H1 (cell line): ENCODE data around the gene SORBS1. TPM values are rescaled to one million over a fixed set of nuclear protein-coding genes. Genes with fewer than 3 reads are reported as not detected.

Source experiments
- CTCF ChIA-PET: fragments of 300-600 bp; sonication (Branson Sonifier 250); formaldehyde crosslinking; loops from one replicate; lab custom pipeline; 2021; ENCODE audit not compliant: partially characterized antibody; lab: Charles Lee
- POLR2A ChIA-PET: fragments of 300-600 bp; sonication (Branson Sonifier 250); formaldehyde crosslinking; loops from one replicate; lab custom pipeline; 2021; ENCODE audit warnings: inconsistent platforms; ENCODE audit not compliant: partially characterized antibody; lab: Charles Lee
- DNase-seq, 2 experiments: peaks; one replicate each; pipeline versions ENCODE4 v3.0.0 to v3.0.0-alpha.2; 2010 to 2022; ENCODE audit warnings: low spot score in 2 of 2, low read depth in 1 of 2, mixed read lengths in 1 of 2
- FAIRE-seq: peaks from 2 replicates; lab custom pipeline; 2011; peaks lifted over from hg19 to GRCh38; lab: Jason Lieb, UNC
- H2AFZ ChIP-seq: 2 replicates; pipeline ENCODE4 v1.8.1; 2012; ENCODE audit warnings: low read length, inconsistent platforms
- H2AK5ac ChIP-seq: 2 replicates; pipeline ENCODE4 v1.6.1; 2013; ENCODE audit warnings: low read depth, low read length
- H2BK120ac ChIP-seq: replicated peaks from 2 replicates; pipeline ENCODE3; 2013; ENCODE audit warnings: low read depth, low read length, inconsistent platforms
- H2BK12ac ChIP-seq: 2 replicates; pipeline ENCODE4 v1.6.1; 2013; ENCODE audit warnings: low read depth, low read length
- H2BK15ac ChIP-seq: 2 replicates; pipeline ENCODE4 v1.6.1; 2013; ENCODE audit warnings: low read length
- H2BK20ac ChIP-seq: 2 replicates; pipeline ENCODE4 v1.6.1; 2013; ENCODE audit warnings: low read length
- H2BK5ac ChIP-seq: 2 replicates; pipeline ENCODE4 v1.6.1; 2013; ENCODE audit warnings: low read depth, low read length
- H3K14ac ChIP-seq: 2 replicates; pipeline ENCODE4 v1.6.1; 2013; ENCODE audit warnings: inconsistent platforms; ENCODE audit not compliant: insufficient read length
- H3K18ac ChIP-seq: 2 replicates; pipeline ENCODE4 v1.6.1; 2013; ENCODE audit warnings: low read length; ENCODE audit errors: extremely low read depth
- H3K23ac ChIP-seq: 2 replicates; pipeline ENCODE4 v1.6.1; 2013; ENCODE audit warnings: inconsistent platforms; ENCODE audit not compliant: insufficient read length
- H3K23me2 ChIP-seq: 2 replicates; pipeline ENCODE4 v1.6.1; 2013; ENCODE audit warnings: low read depth, low read length
- H3K27ac ChIP-seq: 2 replicates; pipeline ENCODE4 v1.6.1; 2011; ENCODE audit warnings: low read depth, low read length, inconsistent platforms
- H3K27me3 ChIP-seq, 4 experiments: replicated peaks in 1 of 4; 1 replicate in 1 of 4; 2 replicates in 3 of 4; pipeline versions ENCODE4 v1.6.1 to v1.8.1; 2011 to 2013; ENCODE audit warnings: low read length in 3 of 4, mild to moderate bottlenecking in 3 of 4, inconsistent platforms in 2 of 4, mixed read lengths in 2 of 4, moderate library complexity in 1 of 4; ENCODE audit not compliant: control insufficient read depth in 3 of 4, insufficient read depth in 3 of 4; ENCODE audit errors: extremely low read depth in 1 of 4
- H3K36me3 ChIP-seq, 4 experiments: 2 replicates each; pipeline versions ENCODE4 v1.6.1 to v1.8.1; 2011 to 2013; ENCODE audit warnings: mild to moderate bottlenecking in 4 of 4, low read length in 3 of 4, moderate library complexity in 2 of 4, control low read depth in 1 of 4, inconsistent platforms in 1 of 4; ENCODE audit not compliant: insufficient read depth in 4 of 4, control insufficient read depth in 2 of 4
- H3K4ac ChIP-seq: replicated peaks from 2 replicates; pipeline ENCODE3; 2013; ENCODE audit warnings: low read length, low read depth, mixed read lengths, inconsistent platforms; ENCODE audit not compliant: insufficient read length
- H3K4me1 ChIP-seq, 4 experiments: replicated peaks in 1 of 4; 1 replicate in 1 of 4; 2 replicates in 3 of 4; pipeline versions ENCODE4 v1.6.1 to v1.8.1; 2011 to 2013; ENCODE audit warnings: low read length in 3 of 4, inconsistent platforms in 2 of 4, mixed read lengths in 1 of 4; ENCODE audit not compliant: insufficient read depth in 4 of 4, control insufficient read depth in 3 of 4
- H3K4me2 ChIP-seq, 2 experiments: 2 replicates each; pipeline versions ENCODE4 v1.6.1 to v1.8.1; 2011 to 2013; ENCODE audit warnings: low read depth in 2 of 2, low read length in 2 of 2, control low read depth in 1 of 2, inconsistent platforms in 1 of 2, mild to moderate bottlenecking in 1 of 2; ENCODE audit not compliant: insufficient read depth in 1 of 2
- H3K4me3 ChIP-seq, 4 experiments: fragments of 200-600, 300-600 bp in 1 of 4; sonication (generic), shearing (Covaris generic), sonication (Bioruptor Twin) in 1 of 4; 2 replicates each; pipeline versions ENCODE4 v1.5.1 to v1.8.1; 2011 to 2016; ENCODE audit warnings: low read length in 4 of 4, low read depth in 3 of 4, control low read depth in 2 of 4, inconsistent platforms in 2 of 4, mild to moderate bottlenecking in 2 of 4, mixed read lengths in 1 of 4, moderate library complexity in 1 of 4; ENCODE audit not compliant: insufficient read depth in 2 of 4; ENCODE audit errors: extremely low read depth in 1 of 4
- H3K56ac ChIP-seq: replicated peaks from 2 replicates; pipeline ENCODE3; 2013; ENCODE audit warnings: low read depth, mild to moderate bottlenecking, mixed read lengths, low read length, inconsistent platforms; ENCODE audit not compliant: insufficient read length
- H3K79me1 ChIP-seq: 2 replicates; pipeline ENCODE4 v1.6.1; 2013; ENCODE audit warnings: low read depth, low read length, control low read depth
- H3K79me2 ChIP-seq, 2 experiments: 2 replicates each; pipeline versions ENCODE4 v1.6.1 to v1.8.1; 2012 to 2013; ENCODE audit warnings: low read length in 2 of 2, mild to moderate bottlenecking in 2 of 2, inconsistent platforms in 1 of 2; ENCODE audit not compliant: insufficient read depth in 2 of 2, control insufficient read depth in 1 of 2
- H3K9ac ChIP-seq, 4 experiments: replicated peaks in 1 of 4; 1 replicate in 1 of 4; 2 replicates in 3 of 4; pipeline versions ENCODE4 v1.6.1 to v1.8.1; 2011 to 2013; ENCODE audit warnings: low read depth in 3 of 4, low read length in 3 of 4, control low read depth in 2 of 4, mild to moderate bottlenecking in 2 of 4, moderate library complexity in 2 of 4, inconsistent platforms in 1 of 4; ENCODE audit errors: extremely low read depth in 1 of 4
- H3K9me3 ChIP-seq, 2 experiments: 2 replicates each; pipeline versions ENCODE4 v1.6.1 to v1.8.1; 2012 to 2013; ENCODE audit warnings: mild to moderate bottlenecking in 2 of 2, moderate library complexity in 2 of 2, control low read depth in 1 of 2, inconsistent platforms in 1 of 2, low read depth in 1 of 2, low read length in 1 of 2, mixed read lengths in 1 of 2; ENCODE audit not compliant: insufficient read depth in 2 of 2
- H4K20me1 ChIP-seq, 2 experiments: replicated peaks in 1 of 2; 2 replicates each; pipeline versions ENCODE3 to v1.8.1; 2011 to 2013; ENCODE audit warnings: inconsistent platforms in 2 of 2, low read length in 2 of 2, mild to moderate bottlenecking in 1 of 2; ENCODE audit not compliant: insufficient read depth in 2 of 2, control insufficient read depth in 1 of 2
- H4K5ac ChIP-seq: 2 replicates; pipeline ENCODE4 v1.6.1; 2013; ENCODE audit warnings: low read length, low read depth, mixed read lengths, inconsistent platforms; ENCODE audit not compliant: insufficient read length
- H4K8ac ChIP-seq: 2 replicates; pipeline ENCODE4 v1.8.0; 2013; ENCODE audit warnings: mild to moderate bottlenecking, moderate library complexity, low read length, inconsistent platforms; ENCODE audit not compliant: insufficient read depth; ENCODE audit errors: extremely low read depth
- H4K91ac ChIP-seq: replicated peaks from 2 replicates; pipeline ENCODE3; 2013; ENCODE audit warnings: low read length, mixed read lengths, inconsistent platforms; ENCODE audit not compliant: insufficient read length
- ASH2L ChIP-seq: fragments of 200-600, 300-600 bp; sonication (generic); IDR thresholded peaks from one replicate; pipeline ENCODE4 v1.7.1; 2017; ENCODE audit warnings: low read length
- CREB1 ChIP-seq: IDR thresholded peaks from 2 replicates; pipeline ENCODE4 v1.6.1; 2012; ENCODE audit warnings: inconsistent platforms
- E2F6 ChIP-seq: IDR thresholded peaks from 2 replicates; pipeline ENCODE4 v1.6.1; 2012; ENCODE audit warnings: inconsistent platforms
- FOSL1 ChIP-seq: IDR thresholded peaks from 2 replicates; pipeline ENCODE4 v1.6.1; 2011; ENCODE audit warnings: mild to moderate bottlenecking, low read depth, low read length, moderate library complexity; ENCODE audit not compliant: insufficient read depth
- HDAC6 ChIP-seq: IDR thresholded peaks from one replicate; pipeline ENCODE4 v1.7.1; 2012; ENCODE audit warnings: low read depth, mild to moderate bottlenecking, inconsistent platforms, low read length, moderate library complexity
- SIN3A ChIP-seq, 2 experiments: IDR thresholded peaks in 1 of 2; conservative IDR thresholded peaks in 1 of 2; 2 replicates each; pipeline ENCODE4 v1.6.1; 2011 to 2012; ENCODE audit warnings: low read length in 2 of 2, improper control_type of control experiment in 1 of 2, low read depth in 1 of 2, mild to moderate bottlenecking in 1 of 2
- SIX5 ChIP-seq: IDR thresholded peaks from 2 replicates; pipeline ENCODE4 v1.6.1; 2011; ENCODE audit warnings: mild to moderate bottlenecking, low read depth, low read length
- SP2 ChIP-seq: IDR thresholded peaks from 2 replicates; pipeline ENCODE4 v1.6.1; 2012; ENCODE audit warnings: mild to moderate bottlenecking, low read length, inconsistent platforms
- SP4 ChIP-seq: IDR thresholded peaks from 2 replicates; pipeline ENCODE4 v1.6.1; 2012; ENCODE audit warnings: low read length, inconsistent platforms
- TAF7 ChIP-seq: optimal IDR thresholded peaks from 2 replicates; pipeline ENCODE3; 2011; ENCODE audit warnings: low read depth, mild to moderate bottlenecking, inconsistent platforms, low read length, moderate library complexity, borderline replicate concordance
- ZNF274 ChIP-seq: IDR thresholded peaks from 2 replicates; pipeline ENCODE4 v1.7.0; 2012; ENCODE audit warnings: low read length, borderline replicate concordance; ENCODE audit errors: extremely low read depth
- WGBS, 2 experiments: shearing (Covaris generic) in 1 of 2; methylation state at CpG; one replicate each; pipeline versions ENCODE4 v1.1.6 to v1.1.7; 2013 to 2015; ENCODE audit warnings: low lambda C conversion rate in 2 of 2, mixed read lengths in 2 of 2, inconsistent platforms in 1 of 2, low coverage in 1 of 2, missing lambda C conversion rate in 1 of 2; ENCODE audit not compliant: insufficient replicate concordance in 2 of 2, insufficient coverage in 1 of 2, insufficient read length in 1 of 2; ENCODE audit errors: extremely low coverage in 1 of 2, missing lambda C conversion rate in 1 of 2; 5-methylcytosine and 5-hydroxymethylcytosine counted together
- polyA plus RNA-seq, 7 experiments: library from polyadenylated mRNA; depleted of rRNA in 3 of 7; stranded (reverse) in 5 of 7; unstranded in 2 of 7; fragments of >200 nt in 5 of 7; fragments of 200-250 nt in 2 of 7; gene quantifications; 1 replicate in 5 of 7; 2 replicates in 1 of 7; 4 replicates in 1 of 7; pipeline versions ENCODE4 v1.2.1 to v1.2.3, GENCODE V29; 2011 to 2013; ENCODE audit warnings: missing spikeins in 2 of 7, mixed read lengths in 2 of 7
- total RNA-seq: library from RNA; stranded (reverse); fragmentation: NEBNext Ultra II Directional; extraction: Animal tissue kit (Norgen Biotek cat#: 25700); gene quantifications from 2 replicates; pipeline ENCODE4 v1.2.1, GENCODE V29; 2021

Gene SORBS1
- total and polyA plus RNA-seq, 2 of the 8 experiments (the other 6 are each of a cell fraction or from before 2014, with no cell fraction given) = 16.0 to 35.0 TPM

- Histone ChIP-seq H2BK12ac (no peak overlapping the region), H3K79me2 (peaks cover 0 to 53% of the 10 kb centered on the region in 2 experiments; a peak in 3 of 4 replicates), H2BK5ac (no peak overlapping the region), H3K18ac (no peak overlapping the region), H4K91ac (no peak overlapping the region), H3K14ac (no peak overlapping the region), H4K5ac (no peak overlapping the region), H2BK120ac (no peak overlapping the region), H3K4me2 (peak overlapping the region in 1 of 2 experiments; percentile 16; a peak in 1 of 4 replicates), H4K8ac (no peak overlapping the region), H2AFZ (no peak overlapping the region), H3K23ac (no peak overlapping the region), H2BK20ac (no peak overlapping the region), H3K4ac (no peak overlapping the region), H3K9ac (no peak overlapping the region), H3K23me2 (no peaks in the 10 kb centered on the region; the same call in none of the 2 replicates), H3K4me1 (peaks cover 0 to 11% (median 6%) of the 10 kb centered on the region in 4 experiments; a peak in 5 of 7 replicates), H2AK5ac (no peak overlapping the region), H3K27me3 (no peaks in the 10 kb centered on the region), H3K27ac (no peak overlapping the region), H3K56ac (no peak overlapping the region), H2BK15ac (no peak overlapping the region), H3K79me1 (peaks cover under 1% of the 10 kb centered on the region; the same call in 1 of the 2 replicates), H3K36me3 (no peaks in the 10 kb centered on the region), H3K4me3 (no peak overlapping the region), H3K9me3 (no peaks in the 10 kb centered on the region), H4K20me1 (peaks cover 0 to 2% of the 10 kb centered on the region in 2 experiments)
- TF ChIP-seq HDAC6 (no peak), ASH2L (no peak), ZNF274 (no peak), E2F6 (no peak), SP4 (no peak), FOSL1 (no peak), SIN3A (conservative IDR thresholded peaks at IDR 0.05 in 1 of 2, IDR thresholded peaks at IDR 0.05 in 1 of 2; ENCODE audit: low read depth in 1 of 2, low read length in 2 of 2) (no peak), SIX5 (no peak), TAF7 (no peak), SP2 (no peak), CREB1 (no peak)
- ChIA-PET CTCF (interaction anchor here (1.8 to 2.0 kb wide), 2 partner anchors 20 to 69 kb away, joined by 4 to 7 read pairs; no protein-coding TSS in a partner anchor), POLR2A (no interaction called here)
- 34% methylated on average over 4 of the region's 4 CpGs; no CpG with 5 or more reads in 1 of the 2 experiments for WGBS, 2 experiments
- FAIRE-seq = no peak
- no peak for DNase-seq
Observed at GRCh38 chr10:95500097-95500496, 61.1 kb downstream of the SORBS1 start.
